GM12878 (cell line): ENCODE results near the gene RBM45.

Experiments used
- ATF3 ChIP-seq: IDR thresholded peaks from 2 replicates; pipeline ENCODE4 v1.6.1; 2011; ENCODE audit warnings: low read depth, mild to moderate bottlenecking, low read length, moderate library complexity, borderline replicate concordance; ENCODE audit errors: extremely low read depth
- BHLHE40 ChIP-seq, 2 experiments: fragments of 450-650 bp in 1 of 2; IDR thresholded peaks; 2 replicates each; pipeline ENCODE4 v1.6.1; 2011 to 2017; ENCODE audit warnings: low read depth in 2 of 2, borderline replicate concordance in 1 of 2, improper control_type of control experiment in 1 of 2, low read length in 1 of 2, mild to moderate bottlenecking in 1 of 2
- CTCF ChIP-seq, 3 experiments: IDR thresholded peaks in 2 of 3; conservative IDR thresholded peaks in 1 of 3; 2 replicates each; pipeline ENCODE4 v1.5.1; 2011; ENCODE audit warnings: low read depth in 3 of 3, low read length in 3 of 3, mild to moderate bottlenecking in 3 of 3, control low read depth in 2 of 3, moderate library complexity in 2 of 3, inconsistent platforms in 1 of 3, mixed read lengths in 1 of 3; ENCODE audit not compliant: control insufficient read depth in 2 of 3, insufficient read depth in 1 of 3; ENCODE audit errors: extremely low read depth in 1 of 3
- HDAC6 ChIP-seq: fragments of 200-600 bp; sonication (generic); IDR thresholded peaks from one replicate; pipeline ENCODE4 v1.8.0; 2017; ENCODE audit warnings: antibody characterized with exemption; ENCODE audit not compliant: unreplicated experiment
- JUND ChIP-seq: IDR thresholded peaks from 2 replicates; pipeline ENCODE4 v1.6.1; 2012; ENCODE audit warnings: low read depth, mild to moderate bottlenecking, low read length, improper control_type of control experiment, moderate library complexity
- PAX8 ChIP-seq: fragments of 450-650 bp; IDR thresholded peaks from 2 replicates; pipeline ENCODE4 v1.6.1; 2017; ENCODE audit warnings: mild to moderate bottlenecking, moderate library complexity
- POLR2A ChIP-seq: IDR thresholded peaks from 2 replicates; pipeline ENCODE4 v1.6.1; 2011; ENCODE audit warnings: low read depth, mild to moderate bottlenecking, low read length
- RAD21 ChIP-seq: IDR thresholded peaks from 2 replicates; pipeline ENCODE4 v1.6.1; 2011; ENCODE audit warnings: mild to moderate bottlenecking, low read depth, low read length, moderate library complexity; ENCODE audit not compliant: insufficient read depth
- REST ChIP-seq: IDR thresholded peaks from 2 replicates; pipeline ENCODE4 v1.6.1; 2012; ENCODE audit warnings: mild to moderate bottlenecking, low read depth, low read length
- SIN3A ChIP-seq: IDR thresholded peaks from 2 replicates; pipeline ENCODE4 v1.6.1; 2012; ENCODE audit warnings: low read depth, low read length, improper control_type of control experiment
- YY1 ChIP-seq: IDR thresholded peaks from 2 replicates; pipeline ENCODE4 v1.6.1; 2011; ENCODE audit warnings: low read depth, mild to moderate bottlenecking, low read length

GRCh38 chr2:178088774-178089270, 23.4 kb upstream of the RBM45 start:
- TF ChIP-seq RAD21 (no peak), POLR2A (no peak), HDAC6 (no peak), BHLHE40 (IDR thresholded peaks at IDR 0.05; ENCODE audit: borderline replicate concordance in 1 of 2, low read depth in 2 of 2, low read length in 1 of 2) (no peak), JUND (no peak), SIN3A (no peak), PAX8 (no peak), ATF3 (no peak), CTCF (IDR thresholded peaks at IDR 0.05 in 2 of 3, conservative IDR thresholded peaks at IDR 0.05 in 1 of 3; ENCODE audit: control insufficient read depth in 2 of 3, extremely low read depth in 1 of 3, insufficient read depth in 1 of 3, low read depth in 3 of 3, low read length in 3 of 3) (no peak), REST (no peak), YY1 (no peak)
